Muscle of leg (tissue), 11 donors: ENCODE measurements around the gene FAM53A. TPM values are rescaled to one million over a fixed set of nuclear protein-coding genes. Genes with fewer than 3 reads are reported as not detected.
"Not testable (repeated sequence)": the region's sequence is repeated elsewhere in the genome, so short reads cannot be mapped to it uniquely, and the experiment has no call there.

Experiments used
- DNase-seq: peaks from one replicate; pipeline ENCODE4 v3.0.0; 2013
- H3K27ac ChIP-seq: one replicate; pipeline ENCODE4 v1.5.1; 2013; ENCODE audit warnings: mild to moderate bottlenecking, low read length, control low read depth
- H3K27me3 ChIP-seq: one replicate; pipeline ENCODE4 v1.6.1; 2013; ENCODE audit warnings: low read length; ENCODE audit not compliant: control insufficient read depth, insufficient read depth
- H3K36me3 ChIP-seq: one replicate; pipeline ENCODE4 v1.6.1; 2013; ENCODE audit warnings: low read length; ENCODE audit not compliant: control insufficient read depth, insufficient read depth
- H3K4me1 ChIP-seq: one replicate; pipeline ENCODE4 v1.6.1; 2013; ENCODE audit warnings: low read length; ENCODE audit not compliant: control insufficient read depth, insufficient read depth
- H3K4me3 ChIP-seq: one replicate; pipeline ENCODE4 v1.5.1; 2013; ENCODE audit warnings: low read length, control low read depth
- H3K9me3 ChIP-seq: replicated peaks from 2 replicates; pipeline ENCODE4 v1.6.1; 2013; ENCODE audit warnings: low read depth, low read length; ENCODE audit not compliant: control insufficient read depth
- WGBS: methylation state at CpG from one replicate; pipeline ENCODE4 v1.1.5; 2013; ENCODE audit warnings: missing lambda C conversion rate; ENCODE audit not compliant: insufficient coverage; 5-methylcytosine and 5-hydroxymethylcytosine counted together
- polyA plus RNA-seq, 8 donors: library from polyadenylated mRNA; unstranded; fragments of 120-200 nt; gene quantifications; one replicate each; pipeline versions ENCODE4 v1.2.1 to v1.2.3, GENCODE V29; 2013; ENCODE audit warnings: inconsistent platforms in 1 of 8, low replicate concordance in 1 of 8; ENCODE audit not compliant: insufficient read length in 8 of 8, insufficient read depth in 1 of 8
- total RNA-seq: library from RNA; stranded (reverse); fragments of 120-200 nt; gene quantifications from one replicate; pipeline ENCODE4 v1.2.4, GENCODE V29; 2013

Gene FAM53A
- total and polyA plus RNA-seq, 9 donors = 1.2 to 2.4 (median 1.5) TPM

DNA sequence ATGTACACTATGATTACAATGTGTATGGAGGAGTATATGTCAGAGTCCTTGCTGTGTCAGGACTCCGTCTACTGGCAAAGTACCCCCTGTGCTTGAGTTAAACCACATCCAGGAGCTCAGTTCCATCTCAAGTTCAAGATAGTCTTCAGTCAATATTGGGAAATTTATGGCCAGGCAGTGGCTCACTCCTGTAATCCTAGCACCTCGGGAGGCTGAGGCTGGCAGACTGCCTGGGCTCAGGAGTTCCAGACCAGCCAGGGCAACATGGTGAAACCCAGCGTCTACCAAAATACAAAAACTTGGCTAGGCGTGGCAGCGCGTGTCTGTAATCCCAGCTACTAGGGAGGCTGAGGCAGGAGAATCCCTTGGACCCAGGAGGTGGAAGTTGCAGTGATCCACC, 22.2 kb upstream of the FAM53A start:
- 82% methylated on average over 5 of the region's 6 CpGs for WGBS
- H3K4me1 ChIP-seq = peaks cover 12% of the 10 kb centered on the region
- no peak for DNase-seq
- H3K27me3 ChIP-seq = no peaks in the 10 kb centered on the region
- no peaks in the 10 kb centered on the region for H3K9me3 ChIP-seq
- H3K4me3 ChIP-seq = no peak overlapping the region
- H3K36me3 ChIP-seq = peaks cover 43% of the 10 kb centered on the region
- H3K27ac ChIP-seq = no peak overlapping the region

DNA sequence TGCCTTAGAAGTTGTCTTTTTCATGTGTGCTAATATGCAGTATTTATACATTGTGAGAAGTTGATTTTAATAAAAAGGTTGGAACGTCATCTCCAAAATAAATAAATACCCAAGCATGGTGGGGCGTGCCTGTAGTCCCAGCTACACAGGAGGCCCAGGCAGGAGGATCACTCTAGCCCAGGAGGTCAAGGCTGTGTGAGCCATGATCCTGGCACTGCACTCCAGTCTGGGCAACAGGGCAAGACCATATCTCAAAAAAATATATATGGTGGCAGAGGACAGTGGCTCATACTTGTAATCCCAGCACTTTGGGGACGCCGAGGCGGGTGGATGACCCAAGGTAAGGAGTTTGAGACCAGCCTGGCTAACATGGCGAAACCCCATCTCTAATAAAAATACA, 21.6 kb upstream of the FAM53A start:
- Histone ChIP-seq H3K4me3 (no peak overlapping the region), H3K4me1 (peaks cover 6% of the 10 kb centered on the region), H3K9me3 (no peaks in the 10 kb centered on the region), H3K36me3 (peaks cover 46% of the 10 kb centered on the region), H3K27me3 (no peaks in the 10 kb centered on the region), H3K27ac (no peak overlapping the region)
- no CpG with 5 or more reads among the region's 6 CpGs for WGBS
- no peak for DNase-seq

DNA sequence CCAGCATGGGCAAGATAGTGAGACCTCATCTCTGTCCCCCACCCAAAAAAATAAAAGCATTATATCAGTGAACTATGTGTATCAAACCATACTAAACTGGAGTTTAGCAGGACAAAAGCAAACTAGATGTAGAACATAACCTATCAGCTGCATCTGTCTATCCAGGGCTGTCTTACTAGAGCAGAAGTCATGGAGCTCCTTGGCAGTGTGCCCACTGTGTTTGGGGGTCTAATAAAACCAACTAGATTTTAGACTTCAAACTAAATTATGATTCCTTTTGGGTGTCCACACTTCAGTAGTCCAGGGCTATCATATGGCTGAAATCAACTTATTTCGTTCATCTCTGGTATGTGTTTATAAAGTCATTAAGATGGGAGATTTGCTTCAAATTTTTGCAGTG, 19.8 kb upstream of the FAM53A start:
- H3K4me3 ChIP-seq = no peak overlapping the region
- H3K27me3 ChIP-seq = no peaks in the 10 kb centered on the region
- WGBS = 100% methylated on average over 1 of the region's 1 CpG
- H3K27ac ChIP-seq = no peak overlapping the region
- peaks cover 48% of the 10 kb centered on the region for H3K36me3 ChIP-seq
- no peaks in the 10 kb centered on the region for H3K4me1 ChIP-seq
- DNase-seq = no peak
- H3K9me3 ChIP-seq = no peaks in the 10 kb centered on the region

DNA sequence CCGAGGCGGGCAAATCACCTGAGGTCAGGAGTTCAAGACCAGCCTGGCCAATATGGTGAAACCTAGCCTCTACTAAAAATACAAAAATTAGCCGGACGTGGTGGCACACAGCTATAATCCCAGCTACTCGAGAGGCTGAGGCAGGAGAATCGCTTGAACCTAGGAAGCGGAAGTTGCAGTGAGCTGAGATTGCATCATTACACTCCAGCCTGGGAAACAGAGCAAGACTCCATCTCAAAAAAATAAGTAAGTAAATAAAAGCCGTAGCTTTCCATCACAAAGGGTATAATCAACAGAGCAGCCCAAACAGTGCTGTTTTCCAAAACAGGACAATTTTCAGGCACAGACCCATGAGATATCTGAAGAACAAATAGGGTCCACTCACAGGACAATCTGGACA, 17.6 kb upstream of the FAM53A start:
- WGBS = 93% methylated on average over 3 of the region's 8 CpGs
- not testable (repeated sequence) for H3K27ac ChIP-seq, H3K27me3 ChIP-seq, H3K4me3 ChIP-seq, H3K4me1 ChIP-seq, DNase-seq, H3K9me3 ChIP-seq
- peaks cover 60% of the 10 kb centered on the region for H3K36me3 ChIP-seq

DNA sequence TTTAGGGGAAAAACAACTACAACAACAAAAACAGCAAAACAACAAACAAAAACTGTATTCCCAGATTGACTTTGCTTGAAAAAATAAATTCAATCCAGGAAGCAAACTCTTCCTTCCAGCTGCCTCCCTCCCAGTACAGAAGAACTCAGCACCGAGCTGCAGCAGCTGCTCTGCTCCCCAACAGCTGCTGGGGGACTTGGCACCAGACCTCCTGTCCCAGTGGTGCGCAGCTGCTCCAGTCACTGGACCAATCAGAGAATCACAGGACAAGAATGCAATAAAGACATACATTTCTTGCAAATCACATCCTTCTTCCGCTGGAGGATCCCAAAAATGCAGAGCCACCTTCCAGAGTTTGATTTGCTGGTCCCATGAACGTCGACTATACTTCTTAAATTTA, 11.8 kb upstream of the FAM53A start:
- peak overlapping the region; percentile 75 for H3K27ac ChIP-seq
- no peak overlapping the region for H3K4me3 ChIP-seq
- no peaks in the 10 kb centered on the region for H3K9me3 ChIP-seq
- WGBS = 0% methylated on average over 1 of the region's 5 CpGs
- peak; percentile 96 for DNase-seq
- peaks cover 25% of the 10 kb centered on the region for H3K4me1 ChIP-seq
- no peaks in the 10 kb centered on the region for H3K27me3 ChIP-seq
- H3K36me3 ChIP-seq = peaks cover 54% of the 10 kb centered on the region

DNA sequence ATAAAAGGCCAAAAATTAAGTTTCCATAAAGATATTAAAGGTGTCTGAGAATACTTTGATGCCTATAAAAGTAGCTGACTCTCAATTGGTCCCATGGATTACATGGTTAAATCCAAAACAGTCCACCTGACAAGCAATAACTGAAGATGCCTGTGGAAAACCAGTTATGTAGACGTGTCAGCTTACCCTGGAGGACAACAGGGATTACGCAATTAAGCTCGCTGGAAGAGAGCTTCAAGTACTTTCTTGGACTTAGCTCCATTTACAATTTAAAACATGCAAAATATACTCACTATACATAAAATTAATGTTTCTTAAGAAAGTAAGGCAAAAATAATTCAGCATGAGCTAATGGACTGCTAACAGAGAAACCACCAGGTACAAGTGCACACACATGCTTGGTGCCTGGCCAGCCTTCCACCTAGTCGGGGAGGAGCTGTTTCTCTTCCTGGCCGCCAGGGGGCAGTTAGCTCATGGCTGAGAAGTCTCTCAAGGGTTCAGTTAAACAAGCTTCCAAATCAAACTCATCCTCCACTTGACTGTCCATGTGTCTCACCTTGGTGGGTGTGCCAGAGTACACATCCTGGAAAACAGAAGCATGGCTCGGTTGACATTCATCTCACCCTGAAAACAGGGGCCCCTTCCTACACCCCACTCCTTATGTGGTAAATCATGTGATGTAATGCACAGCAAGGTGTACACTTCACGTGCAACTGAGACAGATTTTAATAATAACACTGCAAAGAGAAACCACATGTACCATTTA, 9.2 kb upstream of the FAM53A start:
- Histone ChIP-seq H3K27ac (no peak overlapping the region), H3K27me3 (no peaks in the 10 kb centered on the region), H3K9me3 (no peaks in the 10 kb centered on the region), H3K4me1 (peaks cover 25% of the 10 kb centered on the region), H3K36me3 (peaks cover 45% of the 10 kb centered on the region), H3K4me3 (no peak overlapping the region)
- peak; percentile 73 for DNase-seq
- 0% methylated on average over 2 of the region's 7 CpGs for WGBS

- WGBS = 83% methylated on average over 9 of the region's 9 CpGs
- Histone ChIP-seq H3K9me3 (no peaks in the 10 kb centered on the region), H3K27ac (no peak overlapping the region), H3K4me3 (no peak overlapping the region), H3K36me3 (peaks cover 38% of the 10 kb centered on the region), H3K4me1 (peaks cover 23% of the 10 kb centered on the region), H3K27me3 (no peaks in the 10 kb centered on the region)
- DNase-seq = no peak
Observed at GRCh38 chr4:1691737-1692373, 7.7 kb upstream of the FAM53A start.

DNA sequence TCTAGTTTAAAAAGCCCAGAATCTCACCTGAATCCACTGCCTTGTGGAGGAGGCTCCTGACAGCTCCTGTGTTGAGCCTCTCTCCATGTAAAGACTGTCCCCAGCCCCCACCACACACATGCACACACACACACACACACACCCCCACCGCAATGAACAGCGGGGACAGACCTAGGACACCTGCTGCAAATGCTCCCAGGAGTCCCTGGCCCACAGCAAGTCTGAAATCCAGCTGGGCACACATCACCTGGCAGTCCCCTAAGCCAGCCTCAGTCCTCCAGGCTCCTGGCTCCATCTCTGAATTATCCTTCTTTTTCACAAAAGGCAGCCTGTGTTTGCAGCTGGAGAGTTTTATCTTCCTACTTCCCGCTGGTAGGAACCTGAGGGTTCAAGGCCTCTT, 6.6 kb upstream of the FAM53A start:
- H3K27ac ChIP-seq = no peak overlapping the region
- no peaks in the 10 kb centered on the region for H3K9me3 ChIP-seq
- DNase-seq = no peak
- H3K4me1 ChIP-seq = peaks cover 13% of the 10 kb centered on the region
- no CpG with 5 or more reads among the region's 3 CpGs for WGBS
- H3K4me3 ChIP-seq = no peak overlapping the region
- peaks cover 36% of the 10 kb centered on the region for H3K36me3 ChIP-seq
- H3K27me3 ChIP-seq = no peaks in the 10 kb centered on the region

GRCh38 chr4:1686440-1687036, 2.4 kb upstream of the FAM53A start:
- DNase-seq = no peak
- Histone ChIP-seq H3K27me3 (no peaks in the 10 kb centered on the region), H3K36me3 (peaks cover 13% of the 10 kb centered on the region), H3K27ac (no peak overlapping the region), H3K4me1 (peaks cover 13% of the 10 kb centered on the region), H3K4me3 (no peak overlapping the region), H3K9me3 (no peaks in the 10 kb centered on the region)
- WGBS = 52% methylated on average over 6 of the region's 7 CpGs
